WTC11 (cell line): Measurements from ENCODE around the gene TBC1D21. TPM values are rescaled to one million over a fixed set of nuclear protein-coding genes. Genes with fewer than 3 reads are reported as not detected.

Experiments used
- ATAC-seq: fragments of 200-7000 bp; cut with Tn5 transposase; 2 replicates; pipeline ENCODE4 v1.10.0; 2021; ENCODE audit warnings: mild to moderate bottlenecking, moderate library complexity
- CTCF ChIA-PET: fragments of 300-600 bp; sonication (Branson Sonifier 250); formaldehyde crosslinking; loops from one replicate; lab custom pipeline; 2021; ENCODE audit warnings: antibody characterized with exemption; lab: Charles Lee
- POLR2A ChIA-PET: fragments of 350-600 bp; sonication (Branson Sonifier 250); formaldehyde crosslinking; loops from one replicate; lab custom pipeline; 2021; ENCODE audit warnings: antibody characterized with exemption; lab: Charles Lee
- DNase-seq: peaks from one replicate; pipeline ENCODE4 v3.0.0; 2021; ENCODE audit warnings: low spot score
- H3K27ac Mint-ChIP-seq: 2 replicates; pipeline ENCODE4 v1.8.0; 2021; ENCODE audit warnings: mixed read lengths
- H3K27me3 Mint-ChIP-seq: 2 replicates; pipeline ENCODE4 v1.8.0; 2021; ENCODE audit warnings: low read depth, mild to moderate bottlenecking, moderate library complexity, mixed read lengths
- H3K36me3 Mint-ChIP-seq: 2 replicates; pipeline ENCODE4 v1.8.0; 2021; ENCODE audit warnings: mixed read lengths
- H3K4me1 Mint-ChIP-seq: 2 replicates; pipeline ENCODE4 v1.8.0; 2022; ENCODE audit warnings: mixed read lengths
- H3K4me3 Mint-ChIP-seq: 2 replicates; pipeline ENCODE4 v1.8.0; 2021; ENCODE audit warnings: mild to moderate bottlenecking, moderate library complexity, mixed read lengths
- H3K9me3 Mint-ChIP-seq: 2 replicates; pipeline ENCODE4 v1.8.0; 2021; ENCODE audit warnings: mixed read lengths
- AR ChIP-seq: fragments of 250-450 bp; sonication (Bioruptor Pico); IDR thresholded peaks from 2 replicates; pipeline ENCODE4 v1.9.0; 2021; ENCODE audit warnings: mild to moderate bottlenecking
- ATF3 ChIP-seq: sonication (generic); formaldehyde crosslinking; conservative IDR thresholded peaks from 2 replicates; pipeline ENCODE4 v1.8.1; 2022; ENCODE audit warnings: mild to moderate bottlenecking, missing genetic modification reagents
- ATF6 ChIP-seq: sonication (generic); formaldehyde crosslinking; IDR thresholded peaks from 2 replicates; pipeline ENCODE4 v1.8.1; 2023; ENCODE audit warnings: mild to moderate bottlenecking, missing genetic modification reagents
- E2F4 ChIP-seq: sonication (generic); formaldehyde crosslinking; IDR thresholded peaks from 2 replicates; pipeline ENCODE4 v1.8.1; 2022; ENCODE audit warnings: low read depth, mild to moderate bottlenecking, moderate library complexity, missing genetic modification reagents, borderline replicate concordance
- ELF4 ChIP-seq: sonication (generic); formaldehyde crosslinking; IDR thresholded peaks from 2 replicates; pipeline ENCODE4 v1.8.1; 2022; ENCODE audit warnings: low read depth, mild to moderate bottlenecking, moderate library complexity, missing genetic modification reagents
- ERG ChIP-seq: fragments of 250-450 bp; sonication (Bioruptor Pico); IDR thresholded peaks from 2 replicates; pipeline ENCODE4 v1.8.0; 2021; ENCODE audit warnings: mild to moderate bottlenecking
- FOXK1 ChIP-seq: sonication (generic); formaldehyde crosslinking; IDR thresholded peaks from 2 replicates; pipeline ENCODE4 v1.8.0; 2022; ENCODE audit warnings: mild to moderate bottlenecking, moderate library complexity, missing genetic modification reagents
- KAT7 ChIP-seq: sonication (generic); formaldehyde crosslinking; IDR thresholded peaks from 2 replicates; pipeline ENCODE4 v1.8.1; 2023; ENCODE audit warnings: missing genetic modification reagents, mild to moderate bottlenecking, borderline replicate concordance
- MXD4 ChIP-seq: fragments of 250-450 bp; sonication (Bioruptor Pico); IDR thresholded peaks from 2 replicates; pipeline ENCODE4 v1.8.0; 2021; ENCODE audit warnings: mild to moderate bottlenecking, moderate library complexity, borderline replicate concordance
- NFYB ChIP-seq: sonication (generic); formaldehyde crosslinking; conservative IDR thresholded peaks from 2 replicates; pipeline ENCODE4 v1.8.0; 2022; ENCODE audit warnings: low read depth, missing genetic modification reagents
- NR2C2 ChIP-seq: sonication (generic); formaldehyde crosslinking; IDR thresholded peaks from 2 replicates; pipeline ENCODE4 v1.8.0; 2022; ENCODE audit warnings: mild to moderate bottlenecking, missing genetic modification reagents
- RELA ChIP-seq: sonication (generic); formaldehyde crosslinking; IDR thresholded peaks from 2 replicates; pipeline ENCODE4 v1.8.1; 2022; ENCODE audit warnings: missing genetic modification reagents, mild to moderate bottlenecking, borderline replicate concordance
- SMAD4 ChIP-seq: sonication (generic); formaldehyde crosslinking; IDR thresholded peaks from 2 replicates; pipeline ENCODE4 v1.8.0; 2022; ENCODE audit warnings: mild to moderate bottlenecking, missing genetic modification reagents
- SP1 ChIP-seq: sonication (generic); formaldehyde crosslinking; conservative IDR thresholded peaks from 2 replicates; pipeline ENCODE4 v1.8.1; 2022; ENCODE audit warnings: missing genetic modification reagents
- TCF7 ChIP-seq: sonication (generic); formaldehyde crosslinking; IDR thresholded peaks from 2 replicates; pipeline ENCODE4 v1.8.0; 2022; ENCODE audit warnings: mild to moderate bottlenecking, low read depth, missing genetic modification reagents, moderate library complexity
- TEAD4 ChIP-seq: sonication (generic); formaldehyde crosslinking; IDR thresholded peaks from 2 replicates; pipeline ENCODE4 v1.8.0; 2022; ENCODE audit warnings: mild to moderate bottlenecking, missing genetic modification reagents
- ZNF263 ChIP-seq: sonication (generic); formaldehyde crosslinking; IDR thresholded peaks from 2 replicates; pipeline ENCODE4 v1.8.1; 2022; ENCODE audit warnings: low read depth, mild to moderate bottlenecking, moderate library complexity, missing genetic modification reagents
- ZNF317 ChIP-seq: sonication (generic); formaldehyde crosslinking; IDR thresholded peaks from 2 replicates; pipeline ENCODE4 v1.8.1; 2023; ENCODE audit warnings: low read depth, mild to moderate bottlenecking, moderate library complexity, missing genetic modification reagents, borderline replicate concordance
- total RNA-seq: library from RNA; stranded (reverse); gene quantifications from 3 replicates; pipeline ENCODE4 v1.2.3, GENCODE V29; 2021
- TF ChIP-seq, protein P1 (sequence below): sonication (generic); formaldehyde crosslinking; IDR thresholded peaks from 2 replicates; pipeline ENCODE4 v1.8.1; 2022; ENCODE audit warnings: missing genetic modification reagents, borderline replicate concordance

TBC1D21 gene
- total RNA-seq, 1 experiment from 2014 or later = not detected

DNA sequence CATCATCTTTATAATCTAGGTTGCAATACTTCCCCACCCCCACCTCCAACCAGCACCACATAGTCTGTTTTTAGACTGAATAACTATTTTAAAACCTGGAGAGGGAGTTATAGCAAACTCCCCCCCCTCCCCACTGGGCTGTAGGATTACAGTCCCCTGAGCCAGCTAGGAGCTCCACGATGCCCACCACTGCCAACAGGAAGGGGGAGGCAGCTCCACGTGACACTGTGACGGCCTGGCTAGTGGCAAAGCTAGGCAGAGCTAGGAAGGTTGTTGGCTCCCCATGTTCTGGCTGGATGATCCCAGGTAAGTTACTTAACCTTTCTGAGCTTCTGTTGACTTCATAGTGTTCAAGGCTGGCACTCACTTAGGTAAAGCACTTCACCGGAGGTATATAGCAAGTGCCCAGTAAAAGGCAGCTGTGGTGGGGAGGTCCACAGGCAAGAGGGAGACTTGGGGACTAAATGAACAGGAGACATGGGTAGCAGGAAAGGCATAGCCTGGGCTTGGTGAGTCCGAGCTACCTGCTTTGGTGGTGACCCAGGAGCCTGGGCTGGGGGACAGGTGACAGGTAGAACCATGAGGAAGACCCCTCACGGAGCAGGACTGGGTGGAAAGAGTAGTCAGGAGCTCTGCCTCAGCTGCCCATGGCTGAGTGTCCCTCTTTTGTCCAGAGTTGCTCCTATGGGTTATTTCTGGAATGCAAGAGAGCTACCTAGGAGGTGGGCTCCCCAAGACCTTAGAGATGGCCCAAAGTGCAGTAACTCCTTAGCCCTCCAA lies 4.0 kb upstream of the TBC1D21 start (continued):
- TF ChIP-seq AR (CRISPR knock-in tag) (no peak), ATF3 (CRISPR knock-in tag) (no peak), ZNF317 (CRISPR knock-in tag) (no peak), ATF6 (CRISPR knock-in tag) (no peak), FOXK1 (CRISPR knock-in tag) (no peak), ERG (CRISPR knock-in tag) (no peak), SMAD4 (no peak), SP1 (CRISPR knock-in tag) (no peak), RELA (no peak), TCF7 (CRISPR knock-in tag) (no peak), ELF4 (CRISPR knock-in tag) (no peak), ZNF263 (CRISPR knock-in tag) (no peak)

DNA sequence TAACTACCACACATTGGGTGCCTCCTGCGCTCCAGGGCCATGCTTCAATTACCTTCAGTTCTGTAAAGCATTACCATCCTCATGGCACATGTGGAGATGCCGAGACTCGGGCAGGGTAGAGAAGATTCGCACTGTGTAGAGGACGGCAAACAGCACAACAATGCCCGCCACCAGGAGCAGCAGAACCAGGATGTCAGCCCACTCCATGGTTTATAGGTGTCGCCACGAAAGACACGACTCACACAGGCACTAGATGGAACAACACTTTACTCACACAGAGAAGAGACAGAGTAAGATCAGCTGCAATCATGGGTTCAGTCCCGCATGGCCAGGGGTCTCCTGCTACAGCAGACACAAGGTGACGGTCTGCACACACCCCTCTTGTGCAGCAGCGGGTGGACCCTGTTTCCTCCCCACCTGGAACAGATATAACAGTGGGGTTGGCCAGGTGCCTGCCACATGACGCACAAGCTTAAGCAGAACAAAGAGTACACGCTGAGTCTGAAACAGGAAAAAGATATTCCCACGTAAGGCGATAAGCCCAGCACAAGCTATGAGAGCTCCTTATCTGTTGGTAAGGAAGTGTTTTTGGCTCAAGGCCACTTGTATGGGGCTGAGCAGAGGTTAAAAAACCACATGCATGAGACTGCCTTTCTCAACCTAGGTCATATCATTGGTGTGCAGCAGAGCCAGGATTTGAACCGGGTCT lies 2.5 kb upstream of the TBC1D21 start:
- TF ChIP-seq NFYB (CRISPR knock-in tag) (no peak), TEAD4 (CRISPR knock-in tag) (no peak), E2F4 (CRISPR knock-in tag) (no peak), ZNF317 (CRISPR knock-in tag) (no peak), KAT7 (CRISPR knock-in tag) (no peak), MXD4 (CRISPR knock-in tag) (no peak), NR2C2 (no peak)
- TF ChIP-seq, protein P1, sequence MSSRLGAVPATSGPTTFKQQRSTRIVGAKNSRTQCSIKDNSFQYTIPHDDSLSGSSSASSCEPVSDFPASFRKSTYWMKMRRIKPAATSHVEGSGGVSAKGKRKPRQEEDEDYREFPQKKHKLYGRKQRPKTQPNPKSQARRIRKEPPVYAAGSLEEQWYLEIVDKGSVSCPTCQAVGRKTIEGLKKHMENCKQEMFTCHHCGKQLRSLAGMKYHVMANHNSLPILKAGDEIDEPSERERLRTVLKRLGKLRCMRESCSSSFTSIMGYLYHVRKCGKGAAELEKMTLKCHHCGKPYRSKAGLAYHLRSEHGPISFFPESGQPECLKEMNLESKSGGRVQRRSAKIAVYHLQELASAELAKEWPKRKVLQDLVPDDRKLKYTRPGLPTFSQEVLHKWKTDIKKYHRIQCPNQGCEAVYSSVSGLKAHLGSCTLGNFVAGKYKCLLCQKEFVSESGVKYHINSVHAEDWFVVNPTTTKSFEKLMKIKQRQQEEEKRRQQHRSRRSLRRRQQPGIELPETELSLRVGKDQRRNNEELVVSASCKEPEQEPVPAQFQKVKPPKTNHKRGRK = no peak
- POLR2A ChIA-PET = no interaction called here
- Mint-ChIP-seq H3K27ac (no peak overlapping the region), H3K27me3 (no peaks in the 10 kb centered on the region; the same call in 1 of the 2 replicates), H3K4me3 (no peak overlapping the region), H3K36me3 (no peaks in the 10 kb centered on the region), H3K4me1 (peaks cover 23% of the 10 kb centered on the region), H3K9me3 (no peaks in the 10 kb centered on the region)
- ATAC-seq = no peak
- CTCF ChIA-PET = interaction anchor here (0.9 kb wide), 1 partner anchor 12 kb away, joined by 3 read pairs; no protein-coding TSS in a partner anchor
- no peak for DNase-seq
